A549 (cell line): ENCODE data around the gene ARHGDIB. TPM values are rescaled to one million over a fixed set of nuclear protein-coding genes. Genes with fewer than 3 reads are reported as not detected.

Source experiments
- ATAC-seq, 2 experiments: fragments of 200-7000 bp in 1 of 2; fragments of >200 bp in 1 of 2; cut with Nextera tagmentation in 1 of 2; cut with Tn5 transposase in 1 of 2; 3 replicates each; pipeline versions ENCODE4 v1.8.0 to v1.9.1; 2018 to 2020; ENCODE audit warnings: mild to moderate bottlenecking in 1 of 2, moderate library complexity in 1 of 2
- CTCF ChIA-PET: fragments of 300-600 bp; sonication (Branson Sonifier 250); formaldehyde crosslinking; extraction: SDS; loops from one replicate; lab custom pipeline; 2021; ENCODE audit warnings: antibody characterized with exemption, inconsistent platforms; lab: Yijun Ruan, JAX
- POLR2A ChIA-PET: fragments of 350-600 bp; formaldehyde crosslinking; extraction: SDS; loops from one replicate; lab custom pipeline; 2021; ENCODE audit warnings: antibody characterized with exemption, inconsistent platforms; lab: Yijun Ruan, JAX
- DNase-seq, 2 experiments: peaks; one replicate each; pipeline versions ENCODE4 v3.0.0 to v3.0.0-alpha.2; 2011 to 2016; ENCODE audit warnings: low read depth in 1 of 2, low spot score in 1 of 2
- FAIRE-seq: peaks from 2 replicates; lab custom pipeline; 2011; peaks lifted over from hg19 to GRCh38; lab: Jason Lieb, UNC
- H3K27ac ChIP-seq, 2 experiments: fragments of >200 bp; sonication (Bioruptor Twin); formaldehyde crosslinking; 3 replicates each; pipeline ENCODE4 v1.5.1; 2016 to 2017
- H3K4me1 ChIP-seq: fragments of >200 bp; sonication (Bioruptor Twin); formaldehyde crosslinking; 3 replicates; pipeline ENCODE4 v1.6.1; 2016
- H3K4me2 ChIP-seq: fragments of >200 bp; sonication (Bioruptor Twin); formaldehyde crosslinking; 3 replicates; pipeline ENCODE4 v1.6.1; 2016
- H3K4me3 ChIP-seq: fragments of >200 bp; sonication (Bioruptor Twin); formaldehyde crosslinking; 3 replicates; pipeline ENCODE4 v1.5.1; 2016
- H3K9me3 ChIP-seq: fragments of >200 bp; sonication (Bioruptor Twin); formaldehyde crosslinking; 3 replicates; pipeline ENCODE4 v1.6.1; 2016
- BCL3 ChIP-seq: fragments of >200 bp; sonication (Bioruptor Twin); formaldehyde crosslinking; IDR thresholded peaks from 3 replicates; pipeline ENCODE4 v1.6.1; 2016
- CEBPB ChIP-seq, 2 experiments: fragments of >200 bp in 1 of 2; sonication (Bioruptor Twin) in 1 of 2; formaldehyde crosslinking in 1 of 2; IDR thresholded peaks; 2 replicates each; pipeline ENCODE4 v1.6.1; 2012 to 2016
- ELK1 ChIP-seq: fragments of 150-350 bp; IDR thresholded peaks from 2 replicates; pipeline ENCODE4 v1.6.1; 2014; ENCODE audit warnings: low read depth, mild to moderate bottlenecking, low read length
- FOSB ChIP-seq: fragments of 250-450 bp; sonication (Bioruptor Pico); IDR thresholded peaks from 2 replicates; pipeline ENCODE4 v1.5.0; 2020; ENCODE audit warnings: mild to moderate bottlenecking, moderate library complexity
- FOSL2 ChIP-seq, 2 experiments: fragments of 450-650 bp in 1 of 2; fragments of >200 bp in 1 of 2; sonication (Bioruptor Twin) in 1 of 2; formaldehyde crosslinking; IDR thresholded peaks; 2 replicates each; pipeline versions ENCODE4 v1.5.0 to v1.6.1; 2016 to 2020; ENCODE audit warnings: mild to moderate bottlenecking in 1 of 2, moderate library complexity in 1 of 2
- HDAC2 ChIP-seq: fragments of 200-600 bp; sonication (generic); IDR thresholded peaks from 2 replicates; pipeline ENCODE4 v1.6.1; 2016
- HES2 ChIP-seq: fragments of >200 bp; sonication (Bioruptor Twin); formaldehyde crosslinking; IDR thresholded peaks from 2 replicates; pipeline ENCODE4 v1.6.1; 2016
- HEYL ChIP-seq: fragments of 250-450 bp; sonication (Bioruptor Pico); IDR thresholded peaks from 2 replicates; pipeline ENCODE4 v1.8.0; 2021; ENCODE audit warnings: mild to moderate bottlenecking, moderate library complexity
- HMGXB4 ChIP-seq: fragments of 250-450 bp; sonication (Bioruptor Pico); IDR thresholded peaks from 2 replicates; pipeline ENCODE4 v1.5.0; 2021; ENCODE audit warnings: mild to moderate bottlenecking, moderate library complexity, borderline replicate concordance
- HOXB5 ChIP-seq: fragments of 250-450 bp; sonication (Bioruptor Pico); IDR thresholded peaks from 2 replicates; pipeline ENCODE4 v1.5.0; 2020; ENCODE audit warnings: mild to moderate bottlenecking, moderate library complexity
- JUN ChIP-seq, 2 experiments: fragments of >200 bp; sonication (Bioruptor Twin); formaldehyde crosslinking; IDR thresholded peaks; 2 replicates in 1 of 2; 3 replicates in 1 of 2; pipeline ENCODE4 v1.6.1; 2016 to 2017
- JUNB ChIP-seq: fragments of >200 bp; sonication (Bioruptor Twin); formaldehyde crosslinking; IDR thresholded peaks from 2 replicates; pipeline ENCODE4 v1.6.1; 2016
- MAFK ChIP-seq: fragments of 450-650 bp; IDR thresholded peaks from 2 replicates; pipeline ENCODE4 v1.6.1; 2014; ENCODE audit not compliant: partially characterized antibody
- NFE2L2 ChIP-seq: fragments of 150-350 bp; conservative IDR thresholded peaks from 2 replicates; pipeline ENCODE4 v1.6.1; 2014; ENCODE audit warnings: low read length
- PHF8 ChIP-seq: fragments of 200-600 bp; sonication (generic); IDR thresholded peaks from 2 replicates; pipeline ENCODE4 v1.6.1; 2016; ENCODE audit warnings: low read depth, mild to moderate bottlenecking, antibody characterized with exemption, moderate library complexity, borderline replicate concordance
- POLR2A ChIP-seq: IDR thresholded peaks from 2 replicates; pipeline ENCODE4 v1.6.1; 2012; ENCODE audit warnings: mild to moderate bottlenecking, low read length
- POLR2AphosphoS2 ChIP-seq: conservative IDR thresholded peaks from 2 replicates; pipeline ENCODE4 v1.6.1; 2012; ENCODE audit warnings: low read length, improper control_type of control experiment, inconsistent platforms
- SMC3 ChIP-seq: fragments of >200 bp; sonication (Bioruptor Twin); formaldehyde crosslinking; IDR thresholded peaks from 3 replicates; pipeline ENCODE4 v1.6.1; 2018; ENCODE audit warnings: inconsistent platforms
- TP53 ChIP-seq: fragments of 250-450 bp; sonication (Bioruptor Pico); IDR thresholded peaks from 2 replicates; pipeline ENCODE4 v1.5.0; 2021; ENCODE audit warnings: mild to moderate bottlenecking, moderate library complexity
- ZFP36 ChIP-seq: fragments of 450-650 bp; IDR thresholded peaks from 2 replicates; pipeline ENCODE4 v1.6.1; 2014; ENCODE audit warnings: borderline replicate concordance; ENCODE audit not compliant: partially characterized antibody
- ZNF302 ChIP-seq: fragments of 250-450 bp; sonication (Bioruptor Pico); IDR thresholded peaks from 2 replicates; pipeline ENCODE4 v1.9.0; 2021; ENCODE audit warnings: inconsistent platforms, mild to moderate bottlenecking, moderate library complexity
- WGBS: methylation state at CpG from one replicate; pipeline ENCODE4 v1.1.6; 2017; ENCODE audit errors: missing lambda C conversion rate; 5-methylcytosine and 5-hydroxymethylcytosine counted together
- polyA plus RNA-seq, 4 experiments: library from polyadenylated mRNA; depleted of rRNA in 3 of 4; stranded (reverse); fragments of >200 nt; fragmentation: RNase III in 1 of 4; extraction: RNeasy Plus Mini Kit Qiagen cat#74134 plus additional on column Dnase treatment in 1 of 4; gene quantifications; 2 replicates in 3 of 4; 3 replicates in 1 of 4; pipeline ENCODE4 v1.2.3, GENCODE V29; 2011 to 2017

ARHGDIB gene
- polyA plus RNA-seq, 2 of the 4 experiments (the other 2 are of a cell fraction): 0.84 to 3.5 TPM

- TF ChIP-seq HMGXB4 (CRISPR knock-in tag): no peak
Measured at GRCh38 chr12:14972816-14973215, 11.4 kb upstream of the ARHGDIB start, which contains the start of gene PDE6H (continued).

- CTCF ChIA-PET: interaction anchor here (0.7 kb wide), 1 partner anchor 146 kb away, joined by 3 read pairs; no protein-coding TSS in a partner anchor
- FAIRE-seq (no peak), ATAC-seq (no peak), DNase-seq (no peak)
- Histone ChIP-seq H3K9me3 (no peaks in the 10 kb centered on the region), H3K27ac (peak overlapping the region in 1 of 2 experiments; percentile 53; a peak in 2 of 6 replicates), H3K4me2 (no peak overlapping the region), H3K4me1 (0 out of 3 replicates have a peak, but pooled peaks cover 3% of the 10 kb centered on the region), H3K4me3 (no peak overlapping the region)
- POLR2A ChIA-PET: no interaction called here
- WGBS: 61% methylated on average over 4 of the region's 4 CpGs
- TF ChIP-seq NFE2L2 (0 out of 2 replicates have a peak, but pooled peaks have one; percentile 33), SMC3 (no peak), MAFK (peak; percentile 68)
Measured at GRCh38 chr12:14970473-14970872, 9.1 kb upstream of the ARHGDIB start.

GRCh38 chr12:14968478-14968877 lies 7.1 kb upstream of the ARHGDIB start:
- DNase-seq (no peak), ATAC-seq (no peak), FAIRE-seq (no peak)
- Histone ChIP-seq H3K4me3 (no peak overlapping the region), H3K9me3 (no peaks in the 10 kb centered on the region), H3K4me2 (no peak overlapping the region), H3K4me1 (0 out of 3 replicates have a peak, but pooled peaks cover 3% of the 10 kb centered on the region), H3K27ac (no peak overlapping the region)
- 60% methylated on average over 3 of the region's 3 CpGs for WGBS
- no peak for TF ChIP-seq POLR2A
- no peak for TF ChIP-seq ELK1
- TF ChIP-seq ZNF302 (CRISPR knock-in tag): no peak
- TF ChIP-seq PHF8: no peak
- no peak for TF ChIP-seq FOSB (CRISPR knock-in tag)
- no peak for TF ChIP-seq HOXB5 (CRISPR knock-in tag)
- TF ChIP-seq HDAC2: no peak
- no peak for TF ChIP-seq BCL3
- TF ChIP-seq FOSL2 (IDR thresholded peaks at IDR 0.05): no peak
- TF ChIP-seq FOSL2 (CRISPR knock-in tag; IDR thresholded peaks at IDR 0.05): no peak
- no peak for TF ChIP-seq HES2
- no peak for TF ChIP-seq TP53 (CRISPR knock-in tag)
- TF ChIP-seq ZFP36: no peak
- no peak for TF ChIP-seq HEYL
- TF ChIP-seq JUNB: no peak
- no peak for TF ChIP-seq CEBPB (IDR thresholded peaks at IDR 0.05)
- TF ChIP-seq JUN (IDR thresholded peaks at IDR 0.05): no peak
- TF ChIP-seq POLR2AphosphoS2: no peak
- CTCF ChIA-PET: interaction anchor here (1.6 kb wide), 1 partner anchor 27 kb away, joined by 3 read pairs; no protein-coding TSS in a partner anchor
- POLR2A ChIA-PET: no interaction called here
